ENCODE data around the gene SLC26A9. TPM values are rescaled to one million over a fixed set of nuclear protein-coding genes. Genes with fewer than 3 reads are reported as not detected.

SLC26A9 gene
- total RNA-seq, 2 donors from 2014 or later = 0.22 TPM

- TF ChIP-seq, protein P1, sequence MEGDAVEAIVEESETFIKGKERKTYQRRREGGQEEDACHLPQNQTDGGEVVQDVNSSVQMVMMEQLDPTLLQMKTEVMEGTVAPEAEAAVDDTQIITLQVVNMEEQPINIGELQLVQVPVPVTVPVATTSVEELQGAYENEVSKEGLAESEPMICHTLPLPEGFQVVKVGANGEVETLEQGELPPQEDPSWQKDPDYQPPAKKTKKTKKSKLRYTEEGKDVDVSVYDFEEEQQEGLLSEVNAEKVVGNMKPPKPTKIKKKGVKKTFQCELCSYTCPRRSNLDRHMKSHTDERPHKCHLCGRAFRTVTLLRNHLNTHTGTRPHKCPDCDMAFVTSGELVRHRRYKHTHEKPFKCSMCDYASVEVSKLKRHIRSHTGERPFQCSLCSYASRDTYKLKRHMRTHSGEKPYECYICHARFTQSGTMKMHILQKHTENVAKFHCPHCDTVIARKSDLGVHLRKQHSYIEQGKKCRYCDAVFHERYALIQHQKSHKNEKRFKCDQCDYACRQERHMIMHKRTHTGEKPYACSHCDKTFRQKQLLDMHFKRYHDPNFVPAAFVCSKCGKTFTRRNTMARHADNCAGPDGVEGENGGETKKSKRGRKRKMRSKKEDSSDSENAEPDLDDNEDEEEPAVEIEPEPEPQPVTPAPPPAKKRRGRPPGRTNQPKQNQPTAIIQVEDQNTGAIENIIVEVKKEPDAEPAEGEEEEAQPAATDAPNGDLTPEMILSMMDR (conservative IDR thresholded peaks at IDR 0.05) = no peak
- Mint-ChIP-seq H3K4me3 (no peak overlapping the region), H3K36me3 (ENCODE audit: low read depth) (no peaks in the 10 kb centered on the region), H3K27ac (no peak overlapping the region), H3K27me3 (ENCODE audit: insufficient read depth) (peaks cover 1% of the 10 kb centered on the region), H3K4me1 (peaks cover 12% of the 10 kb centered on the region), H3K9me3 (no peaks in the 10 kb centered on the region)
- H3K27ac ChIP-seq (ENCODE audit: low read depth, low read length) = no peak overlapping the region
- no peak overlapping the region for H3K9ac ChIP-seq (ENCODE audit: extremely low read depth, low read length, poor library complexity, severe bottlenecking)
- no peaks in the 10 kb centered on the region for H3K27me3 ChIP-seq (ENCODE audit: control insufficient read depth, insufficient read depth, low read length, poor library complexity, severe bottlenecking)
- H3K36me3 ChIP-seq (ENCODE audit: control insufficient read depth, insufficient read depth, low read length) = no peaks in the 10 kb centered on the region
- 95 to 100% methylated on average over 4 to 12 of the region's 12 CpGs for WGBS, 2 experiments (ENCODE audit: insufficient coverage in 1 of 2, insufficient read length in 1 of 2)
- no peak overlapping the region for H3K4me3 ChIP-seq (ENCODE audit: low read length)
- DNase-seq = no peak
- peaks cover 4% of the 10 kb centered on the region for H3K4me1 ChIP-seq (ENCODE audit: control insufficient read depth, insufficient read depth, low read length)
- H3K9me3 ChIP-seq (ENCODE audit: control insufficient read depth, low read length) = no peaks in the 10 kb centered on the region
These were observed 15.6 kb downstream of the SLC26A9 start for GRCh38 chr1:205927676-205928075.

- Mint-ChIP-seq H3K27ac (no peak overlapping the region), H3K4me3 (no peak overlapping the region), H3K9me3 (no peaks in the 10 kb centered on the region), H3K36me3 (ENCODE audit: low read depth) (no peaks in the 10 kb centered on the region), H3K4me1 (peaks cover 12% of the 10 kb centered on the region), H3K27me3 (ENCODE audit: insufficient read depth) (peaks cover 1% of the 10 kb centered on the region)
- Histone ChIP-seq H3K9me3 (ENCODE audit: control insufficient read depth, low read length) (no peaks in the 10 kb centered on the region), H3K27ac (ENCODE audit: low read depth, low read length) (no peak overlapping the region), H3K4me1 (ENCODE audit: control insufficient read depth, insufficient read depth, low read length) (peaks cover 4% of the 10 kb centered on the region), H3K27me3 (ENCODE audit: control insufficient read depth, insufficient read depth, low read length, poor library complexity, severe bottlenecking) (no peaks in the 10 kb centered on the region), H3K4me3 (ENCODE audit: low read length) (no peak overlapping the region), H3K36me3 (ENCODE audit: control insufficient read depth, insufficient read depth, low read length) (no peaks in the 10 kb centered on the region), H3K9ac (ENCODE audit: extremely low read depth, low read length, poor library complexity, severe bottlenecking) (no peak overlapping the region)
- 87% methylated on average over 2 to 6 of the region's 6 CpGs for WGBS, 2 experiments (ENCODE audit: insufficient coverage in 1 of 2, insufficient read length in 1 of 2)
- TF ChIP-seq, protein P1 (conservative IDR thresholded peaks at IDR 0.05) = no peak
- no peak for DNase-seq
These were observed 16.0 kb downstream of the SLC26A9 start for GRCh38 chr1:205927247-205927646.

- 93 to 95% methylated on average over 4 to 8 of the region's 8 CpGs for WGBS, 2 experiments (ENCODE audit: insufficient coverage in 1 of 2, insufficient read length in 1 of 2)
- Histone ChIP-seq H3K9me3 (ENCODE audit: control insufficient read depth, low read length) (no peaks in the 10 kb centered on the region), H3K36me3 (ENCODE audit: control insufficient read depth, insufficient read depth, low read length) (no peaks in the 10 kb centered on the region), H3K27ac (ENCODE audit: low read depth, low read length) (no peak overlapping the region), H3K9ac (ENCODE audit: extremely low read depth, low read length, poor library complexity, severe bottlenecking) (no peak overlapping the region), H3K4me1 (ENCODE audit: control insufficient read depth, insufficient read depth, low read length) (peaks cover 4% of the 10 kb centered on the region), H3K4me3 (ENCODE audit: low read length) (no peak overlapping the region), H3K27me3 (ENCODE audit: control insufficient read depth, insufficient read depth, low read length, poor library complexity, severe bottlenecking) (no peaks in the 10 kb centered on the region)
- no peak overlapping the region for H3K27ac Mint-ChIP-seq
- TF ChIP-seq, protein P1 (conservative IDR thresholded peaks at IDR 0.05) = no peak
- H3K27me3 Mint-ChIP-seq (ENCODE audit: insufficient read depth) = peaks cover 1% of the 10 kb centered on the region
- H3K9me3 Mint-ChIP-seq = no peaks in the 10 kb centered on the region
- H3K4me3 Mint-ChIP-seq = no peak overlapping the region
- H3K36me3 Mint-ChIP-seq (ENCODE audit: low read depth) = no peaks in the 10 kb centered on the region
- peaks cover 12% of the 10 kb centered on the region for H3K4me1 Mint-ChIP-seq
- DNase-seq = no peak
These were observed 16.6 kb downstream of the SLC26A9 start for GRCh38 chr1:205926636-205927035.
